Common myeloid progenitor, CD34-positive (primary cell): ENCODE measurements around the gene PTGIS.

Experiments
- CTCF ChIA-PET: fragments of 350-600 bp; sonication (Branson Sonifier 250); formaldehyde crosslinking; loops from one replicate; lab custom pipeline; 2021; ENCODE audit warnings: antibody characterized with exemption; lab: Charles Lee
- POLR2A ChIA-PET: fragments of 350-600 bp; sonication (Branson Sonifier 250); formaldehyde crosslinking; loops from one replicate; lab custom pipeline; 2021; ENCODE audit warnings: antibody characterized with exemption; lab: Charles Lee
- DNase-seq, 3 donors: peaks; one replicate each; pipeline versions ENCODE4 v3.0.0 to v3.0.0-alpha.2; 2013
- H3K27ac ChIP-seq, 2 experiments: 1 replicate in 1 of 2; 2 replicates in 1 of 2; pipeline ENCODE4 v1.7.0; 2013; ENCODE audit warnings: inconsistent platforms in 2 of 2, low read length in 2 of 2, mild to moderate bottlenecking in 2 of 2, low read depth in 1 of 2, moderate library complexity in 1 of 2; ENCODE audit not compliant: severe bottlenecking in 2 of 2, insufficient read depth in 1 of 2, poor library complexity in 1 of 2
- H3K27me3 ChIP-seq, 5 experiments: replicated peaks in 2 of 5; 1 replicate in 3 of 5; 2 replicates in 2 of 5; pipeline versions ENCODE4 v1.6.1 to v1.7.0; 2013; ENCODE audit warnings: low read length in 4 of 5, mild to moderate bottlenecking in 2 of 5, moderate library complexity in 2 of 5, inconsistent platforms in 1 of 5; ENCODE audit not compliant: insufficient read depth in 5 of 5, control insufficient read depth in 4 of 5
- H3K36me3 ChIP-seq, 4 experiments: 1 replicate in 2 of 4; 2 replicates in 2 of 4; pipeline versions ENCODE4 v1.6.1 to v1.7.0; 2013; ENCODE audit warnings: low read length in 3 of 4, control low read depth in 1 of 4, mild to moderate bottlenecking in 1 of 4; ENCODE audit not compliant: control insufficient read depth in 4 of 4, insufficient read depth in 4 of 4
- H3K4me1 ChIP-seq, 4 experiments: 1 replicate in 3 of 4; 2 replicates in 1 of 4; pipeline versions ENCODE4 v1.6.1 to v1.7.1; 2013; ENCODE audit warnings: low read length in 3 of 4, mild to moderate bottlenecking in 3 of 4, control low read depth in 1 of 4, inconsistent platforms in 1 of 4, moderate library complexity in 1 of 4; ENCODE audit not compliant: control insufficient read depth in 4 of 4, insufficient read depth in 4 of 4; ENCODE audit errors: control extremely low read depth in 1 of 4
- H3K4me3 ChIP-seq, 7 experiments: 1 replicate in 4 of 7; 2 replicates in 3 of 7; pipeline versions ENCODE4 v1.5.1 to v1.7.0; 2013; ENCODE audit warnings: mild to moderate bottlenecking in 7 of 7, low read length in 6 of 7, moderate library complexity in 6 of 7, inconsistent platforms in 2 of 7, low read depth in 2 of 7, control low read depth in 1 of 7; ENCODE audit not compliant: insufficient read depth in 4 of 7, control insufficient read depth in 1 of 7; ENCODE audit errors: extremely low read depth in 1 of 7
- H3K9me3 ChIP-seq, 5 experiments: 1 replicate in 4 of 5; 2 replicates in 1 of 5; pipeline versions ENCODE4 v1.6.1 to v1.7.1; 2013; ENCODE audit warnings: low read length in 4 of 5, mild to moderate bottlenecking in 2 of 5, inconsistent platforms in 1 of 5, low read depth in 1 of 5, moderate library complexity in 1 of 5; ENCODE audit not compliant: control insufficient read depth in 4 of 5, insufficient read depth in 2 of 5; ENCODE audit errors: control extremely low read depth in 1 of 5
- WGBS: methylation state at CpG from one replicate; pipeline ENCODE4 v1.1.5; 2013; ENCODE audit not compliant: insufficient coverage; 5-methylcytosine and 5-hydroxymethylcytosine counted together

Gene PTGIS

DNA sequence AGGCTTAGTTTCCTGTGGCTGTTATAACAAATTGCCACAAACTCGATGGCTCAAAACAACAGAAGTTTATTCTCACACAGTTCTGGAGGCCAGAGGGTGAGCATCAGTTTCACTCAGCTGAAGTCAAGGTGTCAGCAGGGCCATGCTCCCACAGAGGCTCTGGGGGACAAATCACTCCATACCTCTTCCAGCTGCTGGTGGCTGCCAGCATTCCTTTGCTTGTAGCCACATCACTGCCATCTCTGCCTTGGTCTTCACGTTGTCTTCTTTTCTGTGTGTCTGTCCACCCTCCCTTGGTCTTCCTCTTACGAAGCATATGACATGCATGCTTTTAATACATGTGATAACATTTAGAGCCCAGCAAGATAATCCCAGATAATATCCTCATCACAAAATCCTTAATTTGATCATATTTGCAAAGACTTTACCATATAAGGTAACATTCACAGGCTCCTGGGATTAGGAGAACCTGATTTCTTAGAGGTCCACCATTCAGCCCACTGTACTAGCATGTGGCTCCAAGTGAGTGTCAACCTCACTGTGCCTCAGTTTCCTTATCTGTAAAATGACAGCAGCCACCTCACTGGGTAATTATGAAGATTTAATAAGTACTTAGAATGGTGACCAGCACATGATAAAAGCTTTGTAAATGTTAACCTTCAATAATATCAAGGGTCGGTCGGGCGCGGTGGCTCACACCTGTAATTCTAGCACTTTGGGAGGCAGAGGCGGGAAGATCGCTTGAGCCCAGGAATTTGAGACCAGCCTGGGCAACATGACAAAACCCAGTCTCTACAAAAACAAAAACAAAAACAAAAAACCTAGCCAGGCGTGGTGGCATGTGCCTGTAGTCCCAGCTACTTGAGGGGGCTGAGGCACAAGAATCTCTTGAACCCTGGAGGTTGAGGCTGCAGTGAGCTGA, 14.7 kb upstream of the PTGIS start:
- no peak for DNase-seq
- Histone ChIP-seq H3K9me3 (peaks cover 0 to 6% (median 0%) of the 10 kb centered on the region in 5 experiments), H3K4me3 (no peak overlapping the region), H3K27me3 (peaks cover 0 to 5% (median 0%) of the 10 kb centered on the region in 5 experiments), H3K36me3 (no peaks in the 10 kb centered on the region), H3K27ac (no peak overlapping the region), H3K4me1 (no peaks in the 10 kb centered on the region)
- ChIA-PET POLR2A (interaction anchor here (0.6 kb wide), 1 partner anchor 250 kb away, joined by 3 read pairs; no protein-coding TSS in a partner anchor), CTCF (interaction anchor here (0.6 kb wide), 1 partner anchor 27 kb away, joined by 4 read pairs; no protein-coding TSS in a partner anchor)
- WGBS, result 96% methylated on average over 10 of the region's 10 CpGs

DNA sequence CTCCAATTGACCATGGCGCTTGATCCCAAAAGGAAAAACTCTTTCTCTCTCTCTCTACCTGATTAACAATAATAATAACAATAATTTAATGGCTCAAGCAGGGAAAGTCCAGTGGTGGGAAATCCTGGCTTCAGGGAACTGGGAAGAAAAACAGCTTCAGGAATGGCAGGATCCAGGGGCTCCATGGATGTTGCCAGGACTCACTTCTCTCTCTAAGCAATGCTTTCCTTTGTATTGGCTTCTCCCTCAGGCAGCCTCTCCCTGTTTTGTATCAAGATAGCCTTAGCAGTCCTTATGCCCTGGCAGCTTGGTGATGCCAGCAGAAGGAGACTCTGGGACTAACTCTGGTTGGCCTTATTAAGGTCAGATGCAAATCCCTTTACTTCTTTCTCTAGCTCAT, 13.5 kb upstream of the PTGIS start:
- peaks cover 0 to 5% (median 0%) of the 10 kb centered on the region in 5 experiments for H3K27me3 ChIP-seq
- CTCF ChIA-PET, result interaction anchor here (1.0 to 3.1 kb wide), 3 partner anchors 27 to 93 kb away, joined by 3 to 9 read pairs (median 3); no protein-coding TSS in a partner anchor
- WGBS, result no CpG with 5 or more reads among the region's 1 CpG
- H3K36me3 ChIP-seq, result no peaks in the 10 kb centered on the region
- no peak for DNase-seq
- no peak overlapping the region for H3K27ac ChIP-seq
- H3K4me3 ChIP-seq, result no peak overlapping the region
- POLR2A ChIA-PET, result interaction anchor here (0.5 kb wide), 1 partner anchor 40 kb away, joined by 4 read pairs; no protein-coding TSS in a partner anchor
- peaks cover 0 to 8% (median 0%) of the 10 kb centered on the region in 5 experiments for H3K9me3 ChIP-seq
- no peaks in the 10 kb centered on the region for H3K4me1 ChIP-seq

DNA sequence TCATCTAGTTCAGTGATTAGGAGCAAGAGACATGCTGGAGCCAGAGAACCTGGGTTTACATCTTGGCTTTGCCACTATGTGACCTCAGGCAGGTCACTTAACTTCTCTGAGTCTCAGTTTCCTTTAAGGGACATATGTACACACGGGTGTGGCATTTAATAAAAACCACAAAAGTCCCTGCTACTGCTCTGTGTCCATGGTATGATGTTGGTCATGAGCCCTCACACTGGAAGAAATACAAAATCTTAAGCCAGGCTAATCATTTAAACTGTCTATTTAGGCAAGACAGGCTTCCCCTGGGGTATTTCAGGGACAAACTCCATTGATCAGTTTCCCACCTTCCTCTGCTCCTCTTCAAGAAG, 12.9 kb upstream of the PTGIS start:
- ChIA-PET POLR2A (no interaction called here), CTCF (interaction anchor here (1.0 to 3.1 kb wide), 3 partner anchors 27 to 93 kb away, joined by 3 to 9 read pairs (median 3); no protein-coding TSS in a partner anchor)
- H3K4me1 ChIP-seq, result no peaks in the 10 kb centered on the region
- peaks cover 0 to 8% (median 0%) of the 10 kb centered on the region in 5 experiments for H3K9me3 ChIP-seq
- peaks cover 0 to 5% (median 0%) of the 10 kb centered on the region in 5 experiments for H3K27me3 ChIP-seq
- H3K36me3 ChIP-seq, result no peaks in the 10 kb centered on the region
- H3K27ac ChIP-seq, result no peak overlapping the region
- no peak for DNase-seq
- 100% methylated on average over 1 of the region's 1 CpG for WGBS
- no peak overlapping the region for H3K4me3 ChIP-seq

DNA sequence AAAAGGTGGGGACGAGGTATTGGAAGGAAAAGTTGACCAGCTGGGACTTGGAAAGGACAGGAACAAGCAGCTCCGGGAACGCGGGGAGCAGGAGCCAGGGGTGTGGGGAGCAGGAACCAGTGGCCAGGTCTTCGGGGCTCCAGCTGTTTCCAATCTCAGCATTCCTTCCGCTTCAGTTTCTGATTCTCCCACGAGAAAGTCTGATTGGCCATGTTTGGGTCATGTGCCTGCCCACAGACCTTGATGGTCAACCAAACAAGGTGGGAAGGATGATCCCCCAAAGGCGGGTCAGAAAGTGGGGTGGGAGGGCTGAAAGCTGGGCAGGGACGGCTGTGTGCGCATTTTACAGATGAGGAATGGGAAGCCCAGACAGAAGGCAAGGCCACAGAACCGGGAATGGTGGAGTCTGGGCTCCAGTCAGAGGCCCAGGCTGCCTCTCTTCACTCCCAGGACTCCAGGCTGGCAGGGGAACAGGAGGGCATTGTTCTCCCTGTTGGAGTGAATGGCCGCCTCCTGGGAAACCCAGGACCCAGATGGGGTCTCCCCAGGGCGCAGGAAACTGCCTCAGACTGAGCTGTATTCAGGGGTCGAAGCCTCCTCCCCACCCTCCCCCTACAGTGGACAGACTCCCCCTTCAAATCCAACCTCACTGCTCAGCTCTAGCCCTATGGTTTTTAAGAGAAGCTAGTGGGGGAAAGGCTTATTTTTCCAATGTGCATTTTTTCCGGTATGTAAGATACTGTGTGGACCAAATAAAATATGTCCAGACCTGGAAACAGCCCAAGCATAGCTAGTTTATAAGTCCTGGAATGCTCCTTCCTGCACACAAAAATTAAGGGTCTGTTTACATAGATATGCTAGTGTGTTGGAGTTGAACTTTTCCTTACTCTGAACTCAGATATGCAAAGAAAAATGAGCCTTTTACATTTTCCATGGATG, 12.2 kb upstream of the PTGIS start:
- Histone ChIP-seq H3K36me3 (no peaks in the 10 kb centered on the region), H3K4me3 (no peak overlapping the region), H3K9me3 (peaks cover 0 to 8% (median 0%) of the 10 kb centered on the region in 5 experiments), H3K27me3 (peaks cover 0 to 5% (median 0%) of the 10 kb centered on the region in 5 experiments), H3K4me1 (no peaks in the 10 kb centered on the region), H3K27ac (no peak overlapping the region)
- CTCF ChIA-PET, result interaction anchor here (1.3 to 3.1 kb wide), 3 partner anchors 14 to 34 kb away, joined by 3 to 9 read pairs (median 3); no protein-coding TSS in a partner anchor
- no peak for DNase-seq
- WGBS, result 93% methylated on average over 13 of the region's 15 CpGs
- POLR2A ChIA-PET, result no interaction called here

DNA sequence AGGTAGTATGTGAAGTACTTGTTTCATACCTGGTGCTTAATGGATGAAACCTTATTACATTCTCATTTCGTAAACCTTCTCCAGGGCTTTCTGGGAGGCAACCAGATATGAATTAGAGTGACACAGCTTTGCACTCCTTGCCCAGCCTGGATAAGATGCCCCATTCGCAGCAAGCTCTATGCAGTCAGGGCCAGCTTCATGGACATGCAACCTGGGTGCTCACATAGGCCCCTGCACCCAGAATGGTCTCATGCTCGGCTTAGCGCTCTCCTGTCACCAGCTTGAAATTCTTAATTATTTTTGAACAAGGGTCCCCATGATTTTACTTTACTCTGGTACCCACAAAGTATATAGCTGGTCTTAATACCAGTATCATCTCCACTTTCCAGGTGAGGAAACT, 11.3 kb upstream of the PTGIS start:
- Histone ChIP-seq H3K4me3 (no peak overlapping the region), H3K9me3 (peaks cover 0 to 8% (median 0%) of the 10 kb centered on the region in 5 experiments), H3K36me3 (no peaks in the 10 kb centered on the region), H3K27ac (no peak overlapping the region), H3K4me1 (no peaks in the 10 kb centered on the region), H3K27me3 (peaks cover 0 to 5% (median 0%) of the 10 kb centered on the region in 5 experiments)
- no peak for DNase-seq
- 98% methylated on average over 4 of the region's 4 CpGs for WGBS
- CTCF ChIA-PET, result interaction anchor here (1.3 to 3.1 kb wide), 2 partner anchors 15 to 29 kb away, joined by 3 to 9 read pairs; no protein-coding TSS in a partner anchor
- POLR2A ChIA-PET, result no interaction called here

DNA sequence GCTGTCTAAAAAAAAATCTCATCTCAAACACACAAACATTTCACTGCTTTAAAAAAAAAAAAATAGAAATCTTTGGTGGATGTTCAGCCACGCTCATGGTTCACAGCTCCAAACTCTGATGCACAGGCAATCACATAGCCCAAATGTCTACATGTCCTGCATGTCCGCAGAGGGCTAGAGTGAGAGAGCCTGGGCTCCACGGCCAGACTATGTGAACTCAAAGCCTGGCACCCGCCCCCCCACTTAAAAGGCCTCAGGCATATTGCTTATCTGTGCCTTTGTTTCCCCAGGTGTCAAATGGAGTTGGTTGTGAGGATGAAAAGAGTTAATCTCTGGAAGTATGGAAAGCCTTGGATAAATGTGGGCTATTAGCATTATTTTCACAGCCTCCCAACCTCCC, 10.5 kb upstream of the PTGIS start:
- no peak overlapping the region for H3K27ac ChIP-seq
- H3K4me3 ChIP-seq, result no peak overlapping the region
- peaks cover 0 to 6% (median 2%) of the 10 kb centered on the region in 4 experiments for H3K4me1 ChIP-seq
- H3K36me3 ChIP-seq, result no peaks in the 10 kb centered on the region
- POLR2A ChIA-PET, result interaction anchor here (0.6 kb wide), 1 partner anchor 178 kb away, joined by 5 read pairs; no protein-coding TSS in a partner anchor
- CTCF ChIA-PET, result no interaction called here
- WGBS, result 95% methylated on average over 3 of the region's 4 CpGs
- H3K9me3 ChIP-seq, result peaks cover 0 to 8% (median 0%) of the 10 kb centered on the region in 5 experiments
- H3K27me3 ChIP-seq, result peaks cover 0 to 5% (median 0%) of the 10 kb centered on the region in 5 experiments
- no peak for DNase-seq
